Thoracic aorta endothelial cell (primary cell): ENCODE data around the gene GSTO2. TPM values are rescaled to one million over a fixed set of nuclear protein-coding genes. Genes with fewer than 3 reads are reported as not detected.

Experiments used
- small RNA-seq: library from RNA; depleted of rRNA; stranded (forward); fragments of <200 nt; gene quantifications from one replicate; pipeline ENCODE3, GENCODE V24; 2012
- total RNA-seq: library from RNA; depleted of rRNA; stranded (reverse); fragments of >200 nt; gene quantifications from 2 replicates; pipeline ENCODE4 v1.2.3, GENCODE V29; 2012

GSTO2 gene
- total RNA-seq: 0.53 and 0.65 TPM in 2 replicates

GRCh38 chr10:104268713-104269645 is at the start of gene GSTO2:
Gene GSTO2 (plus strand): TSS chr10:104269184. CDS start chr10:104274916, 5,732 bp downstream.

DNA sequence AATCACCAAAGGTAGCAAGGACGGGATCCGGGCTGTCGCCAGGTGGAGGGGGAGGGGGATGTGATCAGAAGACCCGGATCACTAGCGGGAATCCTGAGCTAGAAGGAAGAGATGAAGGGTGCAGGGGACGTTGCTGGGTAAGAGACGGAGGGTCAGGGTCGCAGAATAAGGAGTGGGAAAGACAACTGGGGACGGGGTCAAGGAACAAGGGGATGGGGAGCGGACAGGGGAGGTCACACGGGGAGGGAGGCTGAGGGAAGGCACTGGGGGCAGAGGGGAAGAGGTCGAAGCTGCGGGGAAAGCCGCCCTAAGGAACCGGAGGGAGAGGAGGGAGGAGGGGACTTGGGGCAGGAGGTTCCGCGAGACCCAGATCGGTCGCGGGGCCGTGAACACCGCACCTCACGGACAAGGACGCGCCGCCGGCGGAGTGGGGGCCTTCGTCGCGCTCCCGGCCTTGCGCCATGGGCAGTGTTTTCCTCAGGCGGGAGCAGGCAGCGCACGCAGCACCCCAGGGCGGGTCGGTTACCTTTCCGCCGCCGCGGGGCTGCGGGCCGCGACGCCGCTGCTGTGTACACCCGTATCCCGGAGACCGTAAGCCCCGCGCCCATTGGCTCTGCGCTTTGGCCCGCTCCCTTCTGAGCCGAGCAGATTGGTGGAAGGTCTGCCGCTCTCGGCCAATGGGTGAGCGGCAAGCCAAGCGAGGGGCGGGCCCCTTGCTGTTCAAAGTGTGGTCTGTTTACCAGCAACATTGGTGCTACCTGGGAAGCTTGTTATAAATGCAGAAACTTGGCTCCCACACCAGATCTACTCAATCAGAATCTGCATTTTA is 37.0 kb upstream of the GSTO2 start, which contains the start of gene CFAP43:
Gene CFAP43 (minus strand): TSS at position 581 of the 829 bp plus-strand sequence. CDS start 118 bp downstream, at position 463.

GRCh38 chr10:104254493-104255310 is 14.3 kb upstream of the GSTO2 start, which contains the start of gene GSTO1:
Gene GSTO1 (plus strand): TSS chr10:104254892. CDS start chr10:104254929, 37 bp downstream.

GRCh38 chr10:104337985-104338735 is 69.2 kb downstream of the GSTO2 start, which contains the start of gene ITPRIP:
Gene ITPRIP (minus strand): TSS chr10:104338465. CDS start chr10:104316051, 22,414 bp downstream.

GRCh38 chr10:104353325-104354048 is 84.5 kb downstream of the GSTO2 start, which contains the start of gene CFAP58:
Gene CFAP58 (plus strand): TSS chr10:104353833. CDS start chr10:104353898, 65 bp downstream.

Small RNA genes lying within 50 kb of the gene (small RNA-seq; reads per million reads assigned to genes)
- 0.35 reads per million for gene MIR4482

Other genes starting within 250 kb of the GSTO2 start
- 1.7 and 1.9 TPM in 2 replicates for gene COL17A1, start 183.3 kb upstream of the GSTO2 start, total RNA-seq
- 18.0 and 19.5 TPM in 2 replicates for gene SFR1, start 147.0 kb upstream of the GSTO2 start, total RNA-seq
- 0.13 and 0.22 TPM in 2 replicates for gene CFAP43, start 36.8 kb upstream of the GSTO2 start, total RNA-seq
- gene GSTO1, start 14.3 kb upstream of the GSTO2 start, total RNA-seq: 262 and 291 TPM in 2 replicates
- gene ITPRIP, start 69.3 kb downstream of the GSTO2 start, total RNA-seq: 23.5 and 24.9 TPM in 2 replicates
- 0.40 and 0.65 TPM in 2 replicates for gene CFAP58, start 84.6 kb downstream of the GSTO2 start, total RNA-seq